Stimulated activated CD8-positive, alpha-beta memory T cell treated with anti-CD3 and anti-CD28 coated beads, Interleukin-15, amount 100 ng/mL, for 48 hours (primary cell): ENCODE measurements around the gene HPX.
A peak's percentile ranks its signal among the peaks of the same experiment; 100 is the strongest.

ENCODE experiments used
- DNase-seq, 2 donors: peaks; one replicate each; pipeline ENCODE4 v3.0.0-alpha.2; 2020; ENCODE audit warnings: low read depth in 2 of 2

Gene HPX

DNA sequence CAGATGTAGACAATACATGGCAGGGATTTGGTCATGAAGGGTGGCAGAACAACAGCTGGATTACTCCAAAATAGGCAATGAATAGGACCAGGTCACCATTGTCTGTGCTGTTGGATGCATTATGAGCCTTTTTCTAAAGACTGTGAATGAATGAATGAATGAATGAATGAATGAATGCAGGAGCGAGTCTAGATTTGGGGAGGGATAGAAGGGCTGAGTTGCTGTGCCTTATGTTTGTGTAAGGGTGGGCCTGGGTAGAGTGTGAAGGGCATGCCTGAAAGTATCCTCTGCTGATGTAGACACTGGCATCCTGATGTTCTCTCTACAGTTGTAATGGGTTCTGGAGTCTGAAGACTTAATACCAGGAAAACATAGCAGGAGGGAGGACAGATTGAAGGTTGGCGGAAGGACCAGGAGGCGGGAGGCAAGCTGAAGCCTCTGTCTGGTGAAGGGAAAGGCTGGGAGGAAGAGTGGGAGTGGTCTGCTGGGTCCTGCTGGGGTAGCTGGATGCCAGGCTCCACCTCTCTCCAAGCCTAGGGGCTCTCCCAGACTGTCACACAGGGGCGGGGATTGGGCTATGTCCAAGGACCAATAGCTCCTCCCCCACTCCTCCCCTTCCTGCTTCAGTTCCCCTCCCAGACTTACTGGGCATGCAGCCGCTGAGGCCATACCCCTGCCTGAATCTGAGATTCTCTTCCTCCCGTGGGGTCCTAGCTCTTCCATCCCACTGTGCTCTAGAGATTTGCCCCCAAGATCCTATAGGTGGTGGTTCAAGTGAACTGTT, 28.1 kb upstream of the HPX start:
- no peak for DNase-seq

DNA sequence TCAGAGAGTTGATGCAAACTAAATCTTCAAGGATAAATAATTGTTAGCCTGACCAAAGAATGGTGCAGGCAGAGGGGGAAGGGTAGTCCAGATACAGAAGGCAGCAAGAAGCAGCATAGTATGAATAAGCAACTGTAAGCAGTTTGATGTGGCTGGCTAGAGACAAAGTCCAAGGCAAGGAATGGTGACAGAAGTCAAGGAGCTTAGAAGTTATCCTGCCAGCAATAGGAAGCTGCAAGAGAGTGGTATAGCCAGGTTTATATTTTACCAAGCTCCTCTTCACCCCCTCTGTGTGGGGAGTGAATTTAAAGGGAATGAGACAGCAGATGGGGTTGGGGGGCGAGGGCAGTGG, 18.3 kb upstream of the HPX start:
- no peak for DNase-seq

GRCh38 chr11:6458352-6459098, 17.7 kb upstream of the HPX start:
- no peak for DNase-seq

- DNase-seq, result no peak
These were observed 17.0 kb upstream of the HPX start for GRCh38 chr11:6457581-6458320.

- DNase-seq, result no peak
These were observed 15.7 kb upstream of the HPX start for GRCh38 chr11:6456361-6457073.

DNA sequence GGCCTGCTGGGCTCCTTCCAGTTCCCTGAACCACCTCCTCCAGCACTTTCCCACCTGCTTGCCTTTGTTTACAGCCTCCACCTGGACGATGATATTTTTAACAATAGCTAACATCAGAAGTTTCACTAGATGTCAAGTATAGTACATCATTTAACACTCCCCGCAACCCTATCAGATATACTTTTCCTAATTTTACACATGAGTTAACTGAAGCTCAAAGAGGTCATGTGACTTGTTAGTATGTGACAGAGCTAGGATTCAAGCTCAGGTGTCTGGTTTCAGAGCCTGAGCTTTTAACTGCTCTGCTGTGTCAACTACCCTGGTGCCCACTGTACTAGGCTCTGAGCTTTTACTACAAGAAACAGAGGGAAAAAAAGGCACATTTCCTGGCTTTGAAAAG, 14.3 kb upstream of the HPX start:
- no peak for DNase-seq

DNA sequence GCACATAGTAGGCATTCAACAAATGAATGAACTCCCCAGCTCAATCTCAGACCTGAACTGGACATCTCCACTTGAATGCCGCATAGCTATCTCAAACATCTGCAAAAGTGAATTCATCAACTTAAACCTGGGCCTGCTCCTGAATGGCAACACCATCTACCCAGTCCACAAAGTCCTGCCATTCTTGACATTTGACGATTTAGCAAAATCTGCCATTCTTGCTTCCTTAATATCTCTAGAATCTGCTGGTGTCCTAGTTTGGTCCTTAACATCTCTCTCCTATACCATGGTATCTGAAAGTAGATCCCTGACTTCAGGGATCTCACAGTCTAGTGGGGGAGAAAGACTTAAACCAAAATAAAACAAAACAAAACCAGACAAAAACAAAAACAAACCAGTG, 12.4 kb upstream of the HPX start:
- DNase-seq, result no peak

DNA sequence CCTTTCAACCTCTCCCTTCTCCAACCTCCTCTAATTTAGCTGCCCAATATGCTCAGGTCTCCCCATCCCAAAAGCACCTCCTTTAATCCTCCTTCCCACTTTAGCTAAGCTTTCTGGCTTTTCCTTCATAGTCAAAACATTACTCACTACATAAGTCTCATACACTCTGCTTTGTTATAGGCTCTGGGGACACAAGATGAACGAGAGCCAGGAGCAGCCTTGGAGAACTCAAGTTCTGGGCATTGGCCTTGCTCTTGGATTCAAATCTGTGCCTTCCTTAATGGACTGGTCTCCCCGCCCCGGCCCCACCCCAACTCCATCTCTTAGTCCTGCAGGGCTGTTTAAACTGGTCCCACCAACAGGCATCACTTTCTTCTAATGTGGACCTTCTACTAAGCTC, 11.4 kb upstream of the HPX start:
- no peak for DNase-seq

DNA sequence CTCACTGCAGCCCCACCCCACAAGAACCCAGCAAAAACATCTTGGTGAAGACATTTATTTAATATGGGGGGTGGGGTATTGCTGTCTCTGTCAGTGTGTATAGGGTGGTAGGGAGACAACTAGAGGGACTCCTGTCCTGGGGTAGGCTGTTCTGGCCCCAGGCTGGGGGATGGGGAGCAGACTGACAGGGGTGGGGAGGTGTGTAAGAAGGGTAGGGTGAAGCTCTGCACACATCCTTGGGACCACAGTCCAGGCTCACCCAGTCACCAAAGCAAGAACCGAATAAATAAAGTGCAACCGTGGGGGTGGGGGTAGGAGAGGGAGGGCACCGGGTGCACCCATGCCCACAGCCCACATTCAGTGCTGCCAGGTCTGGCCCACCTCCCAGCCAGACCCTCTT, 7.8 kb upstream of the HPX start:
- DNase-seq, result no peak

DNA sequence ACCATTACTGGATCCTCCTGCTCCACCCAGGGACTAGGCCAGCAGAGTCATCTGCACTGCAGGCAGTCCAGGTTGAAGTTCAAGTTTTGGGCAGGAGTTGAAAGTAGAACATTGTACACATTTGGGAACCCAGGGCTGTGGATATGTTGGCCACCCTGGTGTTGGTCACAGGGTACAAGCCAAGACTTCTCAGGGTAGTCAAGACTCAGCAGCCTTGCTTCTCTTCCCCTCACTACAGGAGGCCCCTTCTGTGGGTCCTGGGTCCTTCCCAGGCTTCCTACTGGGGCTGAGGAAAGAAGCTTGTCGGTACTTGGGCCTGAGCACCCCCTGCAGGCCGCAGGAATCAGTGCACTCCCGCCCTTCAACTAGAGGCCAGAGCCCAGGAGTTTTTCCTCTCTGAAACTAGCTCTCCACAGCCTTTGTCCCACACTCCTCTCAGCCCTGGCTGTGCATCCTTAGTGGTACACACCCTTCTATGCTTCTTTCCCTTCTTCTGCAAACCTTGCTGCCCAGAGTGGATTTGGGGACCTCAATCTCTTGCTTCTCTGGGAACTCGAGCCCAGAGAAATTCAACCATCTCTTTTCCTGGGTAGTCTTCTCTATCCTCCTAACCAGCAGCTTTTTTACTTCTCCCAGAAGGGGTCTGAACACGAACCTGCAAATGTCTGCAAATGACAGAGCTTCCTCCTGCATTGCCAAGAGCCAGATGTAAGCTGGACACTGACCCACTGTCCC, 2.6 kb upstream of the HPX start:
- DNase-seq, result peak; percentile 26 to 27

DNA sequence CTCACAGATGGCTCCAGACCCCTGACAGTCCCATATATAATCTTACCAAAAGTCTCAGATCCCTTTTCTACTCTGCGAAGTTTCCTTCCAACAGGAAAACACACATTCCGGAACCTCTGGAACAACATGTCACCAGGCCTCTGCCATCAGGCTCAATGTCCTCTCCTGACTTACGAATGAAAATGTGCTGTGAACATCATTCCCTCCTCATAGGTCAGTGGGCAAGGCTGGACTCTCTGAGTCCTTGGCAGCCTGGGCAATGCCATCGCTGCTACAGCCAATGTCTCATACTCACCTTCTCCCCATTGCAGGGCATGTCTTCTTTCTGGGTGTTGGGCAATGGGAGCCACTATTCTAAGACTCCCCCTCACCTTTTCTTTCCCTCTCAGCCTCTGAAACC, 1.7 kb upstream of the HPX start:
- no peak for DNase-seq

- no peak for DNase-seq
These were observed 1.7 kb downstream of the HPX start for GRCh38 chr11:6438979-6439571.

DNA sequence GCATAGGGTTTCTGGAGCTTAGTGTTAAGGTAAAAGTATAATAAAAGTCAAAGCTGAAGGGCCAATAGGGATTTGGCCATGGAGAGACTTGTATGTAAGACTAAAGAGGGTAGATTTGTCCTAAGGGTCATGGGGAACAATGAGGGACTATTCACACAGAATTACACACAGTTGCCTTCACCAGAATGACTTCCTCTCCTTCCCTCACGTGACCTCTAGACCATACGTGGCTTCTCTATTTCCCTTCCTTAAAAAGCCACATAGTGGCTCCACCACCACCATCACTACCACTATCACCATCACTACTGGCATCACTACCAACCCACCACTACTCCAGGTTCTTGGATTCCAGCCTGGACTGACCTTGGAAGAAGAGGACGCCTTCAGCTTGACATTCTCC, 2.8 kb downstream of the HPX start:
- DNase-seq, result no peak

- DNase-seq, result no peak
These were observed 3.4 kb downstream of the HPX start for GRCh38 chr11:6437423-6437822.

DNA sequence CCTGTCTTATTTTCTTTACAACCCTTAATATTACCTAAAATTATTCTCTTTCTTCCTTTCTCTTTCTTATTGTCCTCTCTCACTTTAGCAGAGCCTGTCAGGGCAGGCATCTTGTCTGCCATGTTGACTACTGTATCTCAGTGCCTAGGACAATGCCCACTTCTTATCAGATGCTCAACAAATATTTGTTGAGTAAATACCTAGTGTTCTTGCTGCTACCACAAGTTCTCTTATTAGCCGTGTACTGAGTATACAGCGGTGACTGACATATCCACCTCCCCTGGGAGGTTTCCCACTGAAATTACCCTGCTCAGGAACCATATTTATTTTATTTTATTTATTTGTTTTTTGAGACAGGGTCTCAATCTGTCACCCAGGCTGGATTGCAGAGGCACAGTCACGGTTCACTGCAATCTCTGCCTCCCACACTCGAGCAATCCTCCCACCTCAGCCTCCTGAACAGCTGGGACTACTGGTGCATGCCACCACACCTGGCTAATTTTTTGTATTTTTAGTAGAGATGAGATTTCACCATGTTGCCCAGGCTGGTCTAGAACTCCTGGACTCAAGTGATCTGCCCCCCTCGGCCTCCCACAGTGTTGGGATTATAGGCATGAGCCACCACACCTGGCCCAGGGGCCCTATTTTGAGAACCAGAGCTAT, 6.7 kb downstream of the HPX start:
- no peak for DNase-seq

GRCh38 chr11:6431861-6432260, 8.9 kb downstream of the HPX start:
- no peak for DNase-seq

GRCh38 chr11:6427516-6427915, 13.3 kb downstream of the HPX start:
- DNase-seq, result no peak

GRCh38 chr11:6420677-6421076, 20.1 kb downstream of the HPX start:
- no peak for DNase-seq

- DNase-seq, result peak in 1 of 2 donors; percentile 59
These were observed 21.7 kb downstream of the HPX start, which contains the start of gene APBB1 for GRCh38 chr11:6419009-6419631. TSS of gene APBB1 (minus strand) at chr11:6419094. CDS start at chr11:6411347, 7,747 bp downstream.

GRCh38 chr11:6418557-6419008, 22.2 kb downstream of the HPX start:
- no peak for DNase-seq
